ENCODE results near the gene ZNF710.
A peak's percentile ranks its signal among the peaks of the same experiment; 100 is the strongest.

ZNF710 gene

GRCh38 chr15:89997079-89997478 lies 4.0 kb upstream of the ZNF710 start:
- no peak for DNase-seq (ENCODE audit: low read depth, low spot score)

- DNase-seq (ENCODE audit: low read depth, low spot score), result no peak
These were observed 2.9 kb upstream of the ZNF710 start for GRCh38 chr15:89998141-89998661.

GRCh38 chr15:89998923-89999675 lies 2.0 kb upstream of the ZNF710 start:
- DNase-seq (ENCODE audit: low read depth, low spot score), result no peak

- peak; percentile 29 for DNase-seq (ENCODE audit: low read depth, low spot score)
These were observed 1.4 kb upstream of the ZNF710 start for GRCh38 chr15:89999676-90000185.

- peak; percentile 46 for DNase-seq (ENCODE audit: low read depth, low spot score)
These were observed 730 bp upstream of the ZNF710 start for GRCh38 chr15:90000186-90001001.

- DNase-seq (ENCODE audit: low read depth, low spot score), result peak; percentile 72
These were observed 731 bp downstream of the ZNF710 start for GRCh38 chr15:90001683-90002427.

- peak; percentile 71 for DNase-seq (ENCODE audit: low read depth, low spot score)
These were observed 1.3 kb downstream of the ZNF710 start for GRCh38 chr15:90002428-90002844.

- DNase-seq (ENCODE audit: low read depth, low spot score), result no peak
These were observed 2.6 kb downstream of the ZNF710 start for GRCh38 chr15:90003736-90004135.

- DNase-seq (ENCODE audit: low read depth, low spot score), result peak; percentile 10
These were observed 3.1 kb downstream of the ZNF710 start for GRCh38 chr15:90004252-90004651.

- DNase-seq (ENCODE audit: low read depth, low spot score), result peak; percentile 70
These were observed 3.5 kb downstream of the ZNF710 start for GRCh38 chr15:90004671-90005070.

GRCh38 chr15:90006217-90007075 lies 5.3 kb downstream of the ZNF710 start:
- DNase-seq (ENCODE audit: low read depth, low spot score), result no peak

GRCh38 chr15:90007076-90007460 lies 5.9 kb downstream of the ZNF710 start:
- DNase-seq (ENCODE audit: low read depth, low spot score), result no peak

- no peak for DNase-seq (ENCODE audit: low read depth, low spot score)
These were observed 7.5 kb downstream of the ZNF710 start for GRCh38 chr15:90008607-90009006.

GRCh38 chr15:90009301-90010022 lies 8.3 kb downstream of the ZNF710 start:
- no peak for DNase-seq (ENCODE audit: low read depth, low spot score)

GRCh38 chr15:90011705-90012104 lies 10.6 kb downstream of the ZNF710 start:
- no peak for DNase-seq (ENCODE audit: low read depth, low spot score)

GRCh38 chr15:90013503-90013937 lies 12.4 kb downstream of the ZNF710 start:
- no peak for DNase-seq (ENCODE audit: low read depth, low spot score)

GRCh38 chr15:90015294-90015693 lies 14.2 kb downstream of the ZNF710 start:
- no peak for DNase-seq (ENCODE audit: low read depth, low spot score)

- DNase-seq (ENCODE audit: low read depth, low spot score), result no peak
These were observed 14.6 kb downstream of the ZNF710 start for GRCh38 chr15:90015749-90016148.

- DNase-seq (ENCODE audit: low read depth, low spot score), result no peak
These were observed 15.6 kb downstream of the ZNF710 start for GRCh38 chr15:90016721-90017120.

GRCh38 chr15:90018216-90018831 lies 17.2 kb downstream of the ZNF710 start:
- no peak for DNase-seq (ENCODE audit: low read depth, low spot score)

All from astrocyte of the hippocampus (primary cell).